Measurements from ENCODE around the gene MRM2.

Gene MRM2

DNA sequence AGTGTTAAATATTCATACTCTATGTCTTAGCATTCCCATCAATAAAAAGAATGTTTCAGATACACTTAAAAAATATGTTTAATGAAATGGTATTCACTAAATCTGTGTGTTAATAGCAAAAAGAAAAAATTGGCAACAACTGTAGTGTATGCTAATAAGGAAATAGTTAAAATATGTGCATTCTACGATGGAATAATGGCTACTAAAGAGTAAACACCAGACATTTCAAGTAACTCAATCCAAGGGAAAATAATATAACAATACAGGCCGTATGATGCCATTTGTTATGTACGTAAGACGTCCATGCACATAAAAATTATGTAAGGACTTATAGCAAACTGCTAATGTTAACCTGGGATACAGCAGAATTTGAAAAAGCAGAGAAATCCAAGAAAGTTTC lies 55.8 kb downstream of the MRM2 start:
- H3K4me3 ChIP-seq, result no peak overlapping the region
- DNase-seq (ENCODE audit: low spot score), result no peak
- TF ChIP-seq, protein P1, sequence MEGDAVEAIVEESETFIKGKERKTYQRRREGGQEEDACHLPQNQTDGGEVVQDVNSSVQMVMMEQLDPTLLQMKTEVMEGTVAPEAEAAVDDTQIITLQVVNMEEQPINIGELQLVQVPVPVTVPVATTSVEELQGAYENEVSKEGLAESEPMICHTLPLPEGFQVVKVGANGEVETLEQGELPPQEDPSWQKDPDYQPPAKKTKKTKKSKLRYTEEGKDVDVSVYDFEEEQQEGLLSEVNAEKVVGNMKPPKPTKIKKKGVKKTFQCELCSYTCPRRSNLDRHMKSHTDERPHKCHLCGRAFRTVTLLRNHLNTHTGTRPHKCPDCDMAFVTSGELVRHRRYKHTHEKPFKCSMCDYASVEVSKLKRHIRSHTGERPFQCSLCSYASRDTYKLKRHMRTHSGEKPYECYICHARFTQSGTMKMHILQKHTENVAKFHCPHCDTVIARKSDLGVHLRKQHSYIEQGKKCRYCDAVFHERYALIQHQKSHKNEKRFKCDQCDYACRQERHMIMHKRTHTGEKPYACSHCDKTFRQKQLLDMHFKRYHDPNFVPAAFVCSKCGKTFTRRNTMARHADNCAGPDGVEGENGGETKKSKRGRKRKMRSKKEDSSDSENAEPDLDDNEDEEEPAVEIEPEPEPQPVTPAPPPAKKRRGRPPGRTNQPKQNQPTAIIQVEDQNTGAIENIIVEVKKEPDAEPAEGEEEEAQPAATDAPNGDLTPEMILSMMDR (IDR thresholded peaks at IDR 0.05), result no peak
- no peak overlapping the region for H3K27ac ChIP-seq

DNA sequence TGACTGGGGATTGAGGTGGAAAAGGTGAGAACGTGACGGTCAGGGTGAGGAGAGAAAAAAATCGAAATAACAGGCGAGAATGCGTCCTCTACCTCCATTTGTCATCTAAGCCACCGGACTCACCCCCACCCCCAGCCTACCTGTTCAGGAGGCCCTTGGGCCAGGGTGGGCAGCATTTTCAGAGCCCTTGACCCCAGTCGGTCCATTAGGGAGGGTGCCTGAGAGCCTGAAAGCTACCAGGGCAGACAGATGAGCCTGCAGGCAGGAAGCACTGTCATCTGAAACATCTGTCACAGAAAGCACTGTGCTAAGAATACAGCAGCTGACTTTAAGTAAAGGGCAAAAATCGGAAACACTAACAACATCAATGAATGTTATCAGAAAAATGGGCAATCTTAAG lies 56.3 kb downstream of the MRM2 start:
- Histone ChIP-seq H3K27ac (no peak overlapping the region), H3K4me3 (no peak overlapping the region)
- DNase-seq (ENCODE audit: low spot score), result no peak
- TF ChIP-seq, protein P1 (IDR thresholded peaks at IDR 0.05), result no peak

Measured in coronary artery (tissue), 2 donors.